Endodermal cell (in vitro differentiated cells): ENCODE results near the gene NECAB2. TPM values are rescaled to one million over a fixed set of nuclear protein-coding genes. Genes with fewer than 3 reads are reported as not detected.

ENCODE experiments used
- DNase-seq: peaks from one replicate; pipeline ENCODE4 v3.0.0-alpha.2; 2017
- H3K27ac ChIP-seq: 2 replicates; pipeline ENCODE4 v1.5.1; 2013; ENCODE audit warnings: mild to moderate bottlenecking, low read depth, low read length, moderate library complexity
- H3K27me3 ChIP-seq: 2 replicates; pipeline ENCODE4 v1.6.1; 2013; ENCODE audit warnings: mild to moderate bottlenecking, low read length, moderate library complexity; ENCODE audit not compliant: insufficient read depth, control insufficient read depth, poor library complexity, severe bottlenecking
- H3K36me3 ChIP-seq: 2 replicates; pipeline ENCODE4 v1.7.0; 2013; ENCODE audit warnings: mild to moderate bottlenecking, low read length, moderate library complexity; ENCODE audit not compliant: control insufficient read depth, insufficient read depth
- H3K4me1 ChIP-seq: one replicate; pipeline ENCODE4 v1.7.0; 2013; ENCODE audit warnings: low read length; ENCODE audit not compliant: control insufficient read depth, insufficient read depth
- H3K4me3 ChIP-seq: 2 replicates; pipeline ENCODE4 v1.5.1; 2013; ENCODE audit warnings: mild to moderate bottlenecking, low read length, moderate library complexity
- H3K9ac ChIP-seq: 2 replicates; pipeline ENCODE4 v1.6.1; 2013; ENCODE audit warnings: mild to moderate bottlenecking, low read length, moderate library complexity; ENCODE audit not compliant: poor library complexity, severe bottlenecking; ENCODE audit errors: extremely low read depth
- H3K9me3 ChIP-seq: 2 replicates; pipeline ENCODE4 v1.6.1; 2013; ENCODE audit warnings: mild to moderate bottlenecking, low read length, moderate library complexity; ENCODE audit not compliant: control insufficient read depth
- H3K27ac Mint-ChIP-seq: 2 replicates; pipeline ENCODE4 v1.8.0; 2020; ENCODE audit warnings: mixed read lengths
- H3K27me3 Mint-ChIP-seq: 2 replicates; pipeline ENCODE4 v1.8.0; 2021; ENCODE audit warnings: mild to moderate bottlenecking, mixed read lengths; ENCODE audit not compliant: insufficient read depth
- H3K36me3 Mint-ChIP-seq: 2 replicates; pipeline ENCODE4 v1.8.0; 2020; ENCODE audit warnings: low read depth, mixed read lengths
- H3K4me1 Mint-ChIP-seq: 2 replicates; pipeline ENCODE4 v1.8.0; 2020; ENCODE audit warnings: mixed read lengths
- H3K4me3 Mint-ChIP-seq: 2 replicates; pipeline ENCODE4 v1.8.0; 2020; ENCODE audit warnings: mild to moderate bottlenecking, moderate library complexity, mixed read lengths
- H3K9me3 Mint-ChIP-seq: 2 replicates; pipeline ENCODE4 v1.8.0; 2020; ENCODE audit warnings: mild to moderate bottlenecking, mixed read lengths
- CTCF ChIP-seq: fragments of 200-600 bp; sonication (generic); conservative IDR thresholded peaks from 2 replicates; pipeline ENCODE4 v1.5.0; 2021; ENCODE audit warnings: antibody characterized with exemption, mild to moderate bottlenecking
- WGBS, 2 experiments: methylation state at CpG; one replicate each; pipeline versions ENCODE4 v1.1.5 to v1.1.7; 2013; ENCODE audit warnings: missing lambda C conversion rate in 2 of 2, mixed read lengths in 1 of 2; ENCODE audit not compliant: insufficient coverage in 1 of 2, insufficient read length in 1 of 2; 5-methylcytosine and 5-hydroxymethylcytosine counted together
- total RNA-seq, 2 donors: library from RNA; stranded (reverse); fragmentation: NEBNext Ultra II Directional in 1 of 2; extraction: Animal tissue kit (Norgen Biotek cat#: 25700) in 1 of 2; gene quantifications; 2 replicates in 1 of 2; 3 replicates in 1 of 2; pipeline ENCODE4 v1.2.1, GENCODE V29; 2021

NECAB2 gene
- total RNA-seq, 2 donors from 2014 or later = 2.7 to 3.3 TPM

GRCh38 chr16:83942815-83943515 lies 25.1 kb upstream of the NECAB2 start:
- 90% methylated on average over 9 to 11 of the region's 11 CpGs for WGBS, 2 experiments
- Histone ChIP-seq H3K4me1 (peaks cover 7% of the 10 kb centered on the region), H3K27me3 (no peaks in the 10 kb centered on the region), H3K9me3 (no peaks in the 10 kb centered on the region), H3K36me3 (no peaks in the 10 kb centered on the region), H3K27ac (no peak overlapping the region), H3K4me3 (no peak overlapping the region), H3K9ac (no peak overlapping the region)
- Mint-ChIP-seq H3K27me3 (peaks cover 6% of the 10 kb centered on the region), H3K9me3 (no peaks in the 10 kb centered on the region), H3K4me1 (peaks cover 4% of the 10 kb centered on the region), H3K27ac (peak overlapping the region; percentile 26), H3K4me3 (no peak overlapping the region), H3K36me3 (peaks cover 2% of the 10 kb centered on the region)
- no peak for TF ChIP-seq CTCF
- no peak for DNase-seq

DNA sequence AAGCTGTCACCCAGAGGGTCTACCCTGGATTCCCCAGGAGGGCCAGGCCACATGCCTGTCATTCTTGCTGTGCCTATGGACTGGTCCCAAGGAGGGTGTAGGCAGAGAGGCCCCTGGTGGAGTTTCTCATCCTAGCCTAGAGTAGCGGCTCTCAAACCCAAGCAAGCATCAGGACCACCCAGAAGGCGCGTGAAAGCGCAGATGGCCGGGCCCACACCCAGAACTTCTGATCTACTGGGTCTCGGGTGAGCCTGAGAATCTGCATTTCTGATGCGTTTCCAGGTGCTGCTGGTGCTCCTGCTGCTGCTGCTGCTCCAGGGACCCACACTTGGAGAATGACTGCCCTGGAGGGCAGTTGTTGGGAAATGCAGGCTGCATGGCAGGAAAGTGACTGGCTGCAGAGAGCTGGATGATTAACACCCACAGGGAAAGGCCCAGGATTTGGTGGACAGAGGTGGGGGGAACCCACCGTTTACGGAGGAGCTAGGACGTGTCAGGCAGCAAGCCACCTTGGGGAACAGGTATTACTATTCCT lies 24.5 kb upstream of the NECAB2 start:
- H3K9me3 Mint-ChIP-seq = no peaks in the 10 kb centered on the region

GRCh38 chr16:83945587-83945986 lies 22.5 kb upstream of the NECAB2 start:
- peaks cover 7% of the 10 kb centered on the region for H3K27me3 Mint-ChIP-seq
- Histone ChIP-seq H3K9ac (no peak overlapping the region), H3K4me1 (peaks cover 7% of the 10 kb centered on the region), H3K4me3 (no peak overlapping the region), H3K27ac (no peak overlapping the region), H3K9me3 (no peaks in the 10 kb centered on the region), H3K27me3 (no peaks in the 10 kb centered on the region), H3K36me3 (no peaks in the 10 kb centered on the region)
- H3K36me3 Mint-ChIP-seq = peaks cover 5% of the 10 kb centered on the region
- 95 to 96% methylated on average over 3 to 10 of the region's 10 CpGs for WGBS, 2 experiments
- no peak for TF ChIP-seq CTCF
- no peak for DNase-seq
- H3K9me3 Mint-ChIP-seq = peaks cover 2% of the 10 kb centered on the region
- peaks cover 8% of the 10 kb centered on the region for H3K4me1 Mint-ChIP-seq
- H3K27ac Mint-ChIP-seq = no peak overlapping the region
- no peak overlapping the region for H3K4me3 Mint-ChIP-seq

More for the DNA sequence above, 24.5 kb upstream of the NECAB2 start:
- no peak for TF ChIP-seq CTCF
- peaks cover 4% of the 10 kb centered on the region for H3K4me1 Mint-ChIP-seq
- peaks cover 6% of the 10 kb centered on the region for H3K27me3 Mint-ChIP-seq
- Histone ChIP-seq H3K9me3 (no peaks in the 10 kb centered on the region), H3K36me3 (no peaks in the 10 kb centered on the region), H3K9ac (no peak overlapping the region), H3K4me3 (no peak overlapping the region), H3K4me1 (peaks cover 7% of the 10 kb centered on the region), H3K27ac (no peak overlapping the region), H3K27me3 (no peaks in the 10 kb centered on the region)
- H3K4me3 Mint-ChIP-seq = no peak overlapping the region
- WGBS, 2 experiments = 91 to 97% methylated on average over 9 to 10 of the region's 10 CpGs
- H3K36me3 Mint-ChIP-seq = peaks cover 2% of the 10 kb centered on the region
- H3K27ac Mint-ChIP-seq = no peak overlapping the region
- DNase-seq = no peak
